Stimulated activated naive CD8-positive, alpha-beta T cell treated with anti-CD3 and anti-CD28 coated beads, Interleukin-15, Interleukin-2, amounts not matched to agents 100 ng/mL and 50 ng/mL, for 24 hours (primary cell): Measurements from ENCODE around the gene LRRC4B.
"Not testable (repeated sequence)": the region's sequence is repeated elsewhere in the genome, so short reads cannot be mapped to it uniquely, and the experiment has no call there.

Source experiments
- H3K27ac Mint-ChIP-seq: one replicate; pipeline ENCODE4 v1.8.0; 2021; ENCODE audit warnings: mild to moderate bottlenecking, mixed read lengths
- H3K27me3 Mint-ChIP-seq: one replicate; pipeline ENCODE4 v1.8.0; 2021; ENCODE audit warnings: mixed read lengths
- H3K36me3 Mint-ChIP-seq: one replicate; pipeline ENCODE4 v1.8.0; 2021; ENCODE audit warnings: low read depth, mixed read lengths
- H3K4me1 Mint-ChIP-seq: one replicate; pipeline ENCODE4 v1.8.0; 2021; ENCODE audit warnings: low read depth, mixed read lengths
- H3K4me3 Mint-ChIP-seq: one replicate; pipeline ENCODE4 v1.8.0; 2021; ENCODE audit warnings: mild to moderate bottlenecking, mixed read lengths
- H3K9me3 Mint-ChIP-seq: one replicate; pipeline ENCODE4 v1.8.0; 2021; ENCODE audit warnings: mixed read lengths

The LRRC4B gene

DNA sequence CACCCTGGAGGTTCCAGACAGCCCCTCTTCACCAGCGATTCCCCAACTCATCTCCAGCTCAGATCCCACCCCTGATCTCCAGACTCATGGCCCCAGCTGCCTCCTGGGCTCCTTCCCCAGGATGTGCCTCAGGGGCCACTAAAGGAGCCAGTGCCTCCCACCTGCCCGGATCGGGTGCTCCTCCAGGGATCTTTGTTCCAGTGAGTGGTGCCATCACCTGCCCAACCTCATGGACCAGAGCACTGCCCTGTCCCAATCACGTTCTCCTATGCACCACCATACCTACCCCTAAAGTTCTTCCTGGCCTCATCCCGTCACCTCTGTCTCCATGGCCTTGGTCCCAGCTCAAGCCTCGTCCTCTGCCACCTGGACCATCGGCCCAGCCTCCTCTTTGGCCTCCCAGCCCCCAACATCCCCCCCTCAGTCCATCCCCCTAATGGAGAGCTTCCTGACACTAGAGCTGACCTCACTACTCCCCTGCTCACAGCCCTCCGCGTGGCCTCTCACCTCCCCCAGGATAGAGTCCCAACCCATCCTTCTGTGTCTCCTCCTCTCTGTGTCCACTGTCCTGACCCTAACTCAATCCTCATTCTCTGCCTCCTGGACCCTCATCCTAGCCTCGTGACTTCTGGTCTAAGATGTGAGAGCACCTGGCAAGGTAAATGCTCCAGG lies 82.8 kb downstream of the LRRC4B start:
- Mint-ChIP-seq H3K27ac (peak overlapping the region; percentile 40), H3K4me3 (no peak overlapping the region), H3K9me3 (no peaks in the 10 kb centered on the region), H3K36me3 (peaks cover 27% of the 10 kb centered on the region), H3K27me3 (no peaks in the 10 kb centered on the region), H3K4me1 (peaks cover 2% of the 10 kb centered on the region)

DNA sequence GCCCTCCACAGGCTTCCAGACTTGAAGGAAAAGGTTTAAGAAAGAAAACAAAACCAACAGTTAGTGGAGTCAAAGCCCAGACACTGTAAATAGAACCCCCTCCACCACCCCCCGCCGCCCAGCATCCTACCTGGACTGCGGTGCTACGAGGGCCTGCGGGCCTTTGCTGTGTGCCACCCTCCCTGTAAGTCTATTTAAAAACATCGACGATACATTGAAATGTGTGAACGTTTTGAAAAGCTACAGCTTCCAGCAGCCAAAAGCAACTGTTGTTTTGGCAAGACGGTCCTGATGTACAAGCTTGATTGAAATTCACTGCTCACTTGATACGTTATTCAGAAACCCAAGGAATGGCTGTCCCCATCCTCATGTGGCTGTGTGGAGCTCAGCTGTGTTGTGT lies 85.3 kb downstream of the LRRC4B start:
- Mint-ChIP-seq H3K4me1 (peaks cover 11% of the 10 kb centered on the region), H3K36me3 (peaks cover 37% of the 10 kb centered on the region), H3K27ac (peak overlapping the region; percentile 76), H3K9me3 (no peaks in the 10 kb centered on the region), H3K4me3 (no peak overlapping the region), H3K27me3 (no peaks in the 10 kb centered on the region)

DNA sequence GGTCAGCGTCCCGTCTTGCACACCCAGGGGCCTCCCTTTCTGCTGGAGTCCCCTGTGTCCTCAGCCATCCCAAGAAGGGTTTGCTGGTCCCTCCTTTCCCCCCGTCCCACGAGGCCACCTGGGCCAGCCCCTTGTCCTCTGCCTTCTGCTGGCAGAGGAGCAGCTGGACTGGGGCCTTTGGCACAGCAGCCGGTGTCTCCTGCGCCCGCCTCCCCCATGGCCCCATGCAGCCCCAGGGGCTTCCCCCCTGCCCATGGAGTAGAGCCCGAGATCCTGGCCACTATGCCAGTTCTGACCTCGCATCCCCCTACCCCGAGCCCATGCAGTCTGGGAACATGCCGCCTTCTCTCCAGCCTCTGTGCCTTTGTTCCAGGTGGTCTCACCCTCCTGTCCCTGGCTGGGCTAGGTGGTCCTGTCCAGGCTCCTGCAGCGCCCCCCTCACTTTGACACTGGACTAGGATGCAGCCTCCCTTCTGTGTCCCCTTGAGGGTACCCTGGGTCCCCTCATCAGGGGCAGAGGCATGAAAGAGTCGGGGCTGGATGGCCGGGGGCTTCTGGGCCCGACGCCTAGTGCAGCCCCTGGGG lies 85.9 kb downstream of the LRRC4B start:
- Mint-ChIP-seq H3K9me3 (no peaks in the 10 kb centered on the region), H3K4me1 (peaks cover 16% of the 10 kb centered on the region), H3K27me3 (no peaks in the 10 kb centered on the region), H3K27ac (no peak overlapping the region), H3K36me3 (peaks cover 38% of the 10 kb centered on the region), H3K4me3 (no peak overlapping the region)

DNA sequence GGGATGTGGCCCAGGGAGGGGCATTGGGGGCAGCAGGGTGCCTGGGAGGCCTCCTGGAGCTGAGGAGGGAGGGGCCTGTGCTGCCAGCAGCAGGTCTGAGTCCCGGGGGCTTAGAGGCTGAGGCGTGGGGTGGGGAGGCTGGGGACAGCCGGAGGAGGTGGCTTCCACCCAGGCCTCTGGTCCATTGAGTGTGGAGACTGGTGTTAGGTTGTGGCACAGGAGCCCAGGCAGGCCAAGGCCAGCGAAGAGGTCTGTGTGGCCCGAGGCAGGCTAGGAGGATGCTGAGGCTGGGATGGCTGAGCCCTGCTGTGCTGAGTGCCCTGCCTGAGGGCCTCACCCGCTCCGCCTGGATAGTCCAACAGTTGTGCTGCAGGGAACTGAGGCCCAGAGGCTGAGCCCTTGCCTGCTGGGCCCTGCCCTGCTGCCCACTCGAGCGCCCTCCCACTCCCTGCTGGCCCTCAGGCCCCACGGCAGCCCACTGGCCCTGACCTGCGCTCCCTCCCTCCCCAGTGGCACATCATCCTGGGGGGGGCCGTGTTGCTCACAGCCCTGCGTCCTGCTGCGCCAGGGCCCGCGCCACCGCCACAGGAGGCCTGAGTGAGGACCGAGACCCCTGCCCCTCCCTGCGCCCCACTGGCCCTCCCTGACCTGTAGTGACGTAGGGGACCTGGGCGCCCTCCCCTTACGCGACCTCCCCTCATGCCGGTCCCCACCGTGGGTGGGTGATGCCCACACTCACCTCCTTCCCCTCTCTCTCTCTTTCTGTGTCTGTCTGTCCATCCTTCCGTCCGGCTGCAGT lies 86.7 kb downstream of the LRRC4B start:
- peaks cover 34% of the 10 kb centered on the region for H3K36me3 Mint-ChIP-seq
- H3K9me3 Mint-ChIP-seq, result no peaks in the 10 kb centered on the region
- no peak overlapping the region for H3K4me3 Mint-ChIP-seq
- peaks cover 19% of the 10 kb centered on the region for H3K4me1 Mint-ChIP-seq
- H3K27me3 Mint-ChIP-seq, result no peaks in the 10 kb centered on the region
- no peak overlapping the region for H3K27ac Mint-ChIP-seq

DNA sequence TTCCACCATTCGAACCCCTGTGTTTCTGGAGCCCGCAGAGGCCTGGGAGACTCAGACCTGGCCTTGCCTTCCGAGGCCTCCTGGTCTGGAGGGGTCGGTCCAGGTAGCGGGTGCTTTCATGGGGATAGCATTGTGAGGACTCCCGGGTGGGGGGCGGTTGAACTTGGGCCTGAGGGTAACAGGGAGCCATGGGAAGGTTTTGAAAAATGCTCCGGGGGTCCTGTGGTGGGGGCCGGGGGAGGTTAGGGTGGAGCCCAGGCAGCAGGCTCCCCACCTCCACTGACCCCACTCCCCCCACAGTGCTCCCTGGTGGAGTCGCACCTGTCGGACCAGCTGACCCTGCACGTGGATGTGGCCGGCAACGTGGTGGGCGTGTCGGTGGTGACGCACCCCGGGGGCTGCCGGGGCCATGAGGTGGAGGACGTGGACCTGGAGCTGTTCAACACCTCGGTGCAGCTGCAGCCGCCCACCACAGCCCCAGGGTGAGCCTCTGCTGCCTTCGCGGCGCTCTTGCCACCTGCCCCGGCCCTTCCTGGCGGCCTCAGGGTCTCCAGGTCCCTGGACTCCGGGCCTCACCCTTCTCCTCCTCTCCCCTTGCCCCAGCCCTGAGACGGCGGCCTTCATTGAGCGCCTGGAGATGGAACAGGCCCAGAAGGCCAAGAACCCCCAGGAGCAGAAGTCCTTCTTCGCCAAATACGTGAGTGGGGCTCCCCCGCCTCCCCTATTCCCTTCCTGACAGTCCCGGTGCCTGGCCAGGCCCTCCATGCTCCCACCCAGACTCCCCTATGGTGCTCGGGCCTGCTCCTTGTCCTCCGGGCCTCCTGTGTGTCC lies 87.7 kb downstream of the LRRC4B start:
- H3K4me3 Mint-ChIP-seq, result no peak overlapping the region

DNA sequence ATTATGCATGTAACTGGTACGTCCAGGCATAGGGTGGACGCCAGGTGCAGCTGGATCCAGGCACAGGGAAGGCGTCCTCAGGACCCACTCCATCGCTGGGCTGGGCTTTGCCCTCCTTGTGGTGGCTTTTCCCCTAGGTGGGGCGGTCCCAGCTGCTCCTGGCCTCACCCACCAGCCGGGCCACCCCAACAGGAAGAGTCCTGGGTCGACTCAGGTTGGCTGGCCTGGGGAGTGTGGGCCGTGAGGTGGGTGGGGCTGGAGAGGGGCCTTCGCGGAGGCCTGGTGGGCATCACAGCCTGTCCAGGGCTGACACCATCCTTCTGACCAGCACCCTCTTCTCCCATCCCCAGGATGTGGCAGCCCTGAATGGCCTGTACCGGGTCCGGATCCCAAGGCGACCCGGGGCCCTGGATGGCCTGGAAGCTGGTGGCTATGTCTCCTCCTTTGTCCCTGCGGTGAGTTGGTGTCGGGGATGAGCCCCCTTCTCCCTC lies 88.4 kb downstream of the LRRC4B start:
- Mint-ChIP-seq H3K4me1 (peaks cover 20% of the 10 kb centered on the region), H3K4me3 (no peak overlapping the region), H3K27me3 (no peaks in the 10 kb centered on the region), H3K27ac (no peak overlapping the region), H3K9me3 (no peaks in the 10 kb centered on the region), H3K36me3 (peaks cover 20% of the 10 kb centered on the region)

More for the DNA sequence above, 87.7 kb downstream of the LRRC4B start:
- Mint-ChIP-seq H3K4me1 (peaks cover 20% of the 10 kb centered on the region), H3K9me3 (no peaks in the 10 kb centered on the region), H3K36me3 (peaks cover 27% of the 10 kb centered on the region), H3K27ac (no peak overlapping the region), H3K27me3 (no peaks in the 10 kb centered on the region)

DNA sequence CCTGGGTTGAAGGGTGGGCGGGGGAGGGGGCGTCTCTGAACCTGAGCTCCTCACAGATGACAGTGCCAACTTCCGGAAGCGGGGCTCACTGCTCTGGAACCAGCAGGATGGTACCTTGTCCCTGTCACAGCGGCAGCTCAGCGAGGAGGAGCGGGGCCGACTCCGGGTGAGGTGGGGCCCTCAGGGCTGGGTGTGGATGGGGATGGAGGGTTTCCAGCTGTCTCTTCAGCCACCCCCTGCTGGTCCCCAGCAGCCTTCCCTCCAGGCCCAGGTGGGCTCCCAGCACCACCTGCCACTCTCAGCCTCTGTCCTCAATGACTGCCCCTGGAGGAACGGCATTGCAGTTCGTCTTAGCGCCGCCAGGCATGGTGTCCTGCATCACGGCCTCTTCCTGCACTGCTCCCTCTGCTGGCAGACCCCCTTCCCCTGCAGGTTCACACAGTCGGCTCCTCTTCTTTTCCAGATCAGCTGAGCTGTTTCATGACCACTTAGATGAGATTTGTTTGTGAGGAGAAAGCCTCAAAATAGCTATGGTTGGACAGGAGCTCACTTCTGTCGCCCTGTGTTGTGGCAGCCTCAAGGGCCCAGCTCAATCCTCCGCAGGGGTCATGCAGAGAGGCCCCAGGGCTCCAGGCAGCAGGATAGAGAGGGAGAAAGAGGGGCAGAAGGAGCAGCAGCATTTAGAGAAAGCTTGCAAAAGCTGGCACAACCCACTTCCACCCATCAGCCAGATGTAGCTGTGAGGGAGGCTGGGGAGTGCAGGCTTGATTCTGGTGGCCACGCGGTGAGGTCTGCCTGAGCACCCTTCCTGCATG lies 89.1 kb downstream of the LRRC4B start:
- H3K27me3 Mint-ChIP-seq, result no peaks in the 10 kb centered on the region
- H3K36me3 Mint-ChIP-seq, result peaks cover 17% of the 10 kb centered on the region
- peaks cover 20% of the 10 kb centered on the region for H3K4me1 Mint-ChIP-seq
- H3K4me3 Mint-ChIP-seq, result peak overlapping the region; percentile 17
- H3K27ac Mint-ChIP-seq, result no peak overlapping the region
- no peaks in the 10 kb centered on the region for H3K9me3 Mint-ChIP-seq

DNA sequence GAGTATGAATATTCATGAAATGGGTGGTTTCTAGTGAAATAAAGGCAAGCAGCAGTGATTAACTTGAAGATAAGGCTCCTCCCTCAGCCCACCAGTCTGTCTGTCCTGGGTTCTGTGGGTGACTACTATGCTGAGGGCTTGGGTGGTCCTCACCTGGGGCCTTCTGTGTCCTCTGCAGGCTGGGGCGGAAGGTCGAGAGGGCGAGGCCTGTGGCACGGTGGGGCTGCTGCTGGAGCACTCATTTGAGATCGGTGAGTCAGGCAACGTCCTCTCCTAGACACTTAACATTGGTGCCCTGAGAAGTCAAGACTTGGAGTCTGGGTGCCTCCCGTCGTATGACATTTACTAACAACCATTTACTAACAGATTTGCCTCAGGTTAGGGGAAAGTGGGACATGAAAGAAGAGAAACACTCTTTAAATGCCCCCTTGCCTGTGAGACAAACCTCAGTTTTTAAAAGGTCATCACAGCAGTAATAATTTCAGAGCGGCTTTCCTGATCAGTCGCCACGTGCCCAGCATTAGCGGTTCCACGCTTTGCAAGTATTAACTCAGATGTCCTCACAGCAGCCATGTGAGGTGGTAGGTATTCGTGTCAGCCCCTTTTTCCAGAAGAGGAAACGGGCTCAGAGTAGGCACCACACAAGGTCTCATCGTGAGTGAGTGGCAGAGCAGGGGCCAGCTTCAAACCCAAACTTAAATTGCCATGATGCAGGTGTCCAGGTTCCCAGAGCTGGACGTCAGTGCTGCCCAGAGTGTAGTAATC lies 90.3 kb downstream of the LRRC4B start:
- H3K4me3 Mint-ChIP-seq, result peak overlapping the region; percentile 89
- peaks cover 12% of the 10 kb centered on the region for H3K36me3 Mint-ChIP-seq
- no peaks in the 10 kb centered on the region for H3K27me3 Mint-ChIP-seq
- peaks cover 20% of the 10 kb centered on the region for H3K4me1 Mint-ChIP-seq
- peak overlapping the region; percentile 10 for H3K27ac Mint-ChIP-seq
- no peaks in the 10 kb centered on the region for H3K9me3 Mint-ChIP-seq

DNA sequence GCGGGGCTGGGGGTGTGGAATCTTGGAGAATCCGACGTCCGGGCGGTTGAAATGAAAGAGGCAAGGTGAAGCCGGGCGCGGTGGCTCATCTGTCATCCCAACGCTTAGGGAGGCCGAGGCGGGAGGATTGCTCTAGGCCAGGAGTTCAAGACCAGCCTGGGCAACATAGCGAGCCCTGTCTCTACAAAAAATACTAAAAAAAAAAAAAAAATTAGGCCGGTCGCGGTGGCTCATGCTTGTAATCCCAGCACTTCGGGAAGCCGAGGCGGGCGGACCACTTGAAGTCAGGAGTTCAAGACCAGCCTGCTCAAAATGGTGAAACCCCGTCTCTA lies 91.4 kb downstream of the LRRC4B start:
- Mint-ChIP-seq H3K9me3 (no peaks in the 10 kb centered on the region), H3K36me3 (peaks cover 11% of the 10 kb centered on the region), H3K27ac (peak overlapping the region; percentile 78), H3K27me3 (no peaks in the 10 kb centered on the region), H3K4me3 (peak overlapping the region; percentile 89), H3K4me1 (peaks cover 20% of the 10 kb centered on the region)

DNA sequence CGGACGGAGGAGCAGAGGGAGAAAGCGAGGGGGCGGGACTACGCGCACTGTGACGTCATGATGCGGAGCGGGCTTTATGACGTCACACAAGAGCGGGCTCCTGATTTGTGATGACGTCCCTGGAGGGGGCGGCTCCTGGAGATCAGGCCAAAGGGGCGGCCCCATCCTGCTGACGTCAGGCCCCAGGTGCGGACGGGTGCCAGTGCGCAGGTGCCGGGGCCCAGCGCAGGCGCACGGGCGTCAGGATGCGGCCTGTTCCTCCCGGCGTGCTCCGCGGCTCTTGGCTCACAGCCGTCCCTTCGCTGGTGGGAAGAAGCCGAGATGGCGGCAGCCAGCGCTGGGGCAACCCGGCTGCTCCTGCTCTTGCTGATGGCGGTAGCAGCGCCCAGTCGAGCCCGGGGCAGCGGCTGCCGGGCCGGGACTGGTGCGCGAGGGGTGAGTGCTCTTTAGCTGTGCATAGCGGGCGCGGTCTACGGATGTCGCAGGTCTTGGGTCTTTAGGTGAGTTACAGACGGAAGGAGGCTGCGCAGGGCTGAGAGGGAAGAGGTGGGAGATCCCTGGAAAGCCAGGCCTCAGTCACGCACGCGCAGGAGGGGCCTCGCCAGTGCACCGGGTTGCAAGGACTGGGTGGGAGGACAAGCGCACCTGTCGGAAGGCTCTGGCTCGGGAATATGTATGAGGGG lies 91.9 kb downstream of the LRRC4B start, which contains the start of the genes EMC10 and GARIN5A:
Gene EMC10 (plus strand): TSS at position 284 of the 683 bp plus-strand sequence. CDS start 38 bp downstream, at position 322.
Gene GARIN5A (minus strand): TSS at position 625 of the 683 bp plus-strand sequence. CDS start 460 bp downstream, at position 165.
- Mint-ChIP-seq H3K4me3 (peak within 1 kb of the TSS; percentile 89), H3K4me1 (peaks cover 20% of the 10 kb centered on the region), H3K9me3 (no peaks in the 10 kb centered on the region), H3K27me3 (no peaks in the 10 kb centered on the region), H3K36me3 (peaks cover 11% of the 10 kb centered on the region), H3K27ac (peak within 1 kb of the TSS; percentile 78)

DNA sequence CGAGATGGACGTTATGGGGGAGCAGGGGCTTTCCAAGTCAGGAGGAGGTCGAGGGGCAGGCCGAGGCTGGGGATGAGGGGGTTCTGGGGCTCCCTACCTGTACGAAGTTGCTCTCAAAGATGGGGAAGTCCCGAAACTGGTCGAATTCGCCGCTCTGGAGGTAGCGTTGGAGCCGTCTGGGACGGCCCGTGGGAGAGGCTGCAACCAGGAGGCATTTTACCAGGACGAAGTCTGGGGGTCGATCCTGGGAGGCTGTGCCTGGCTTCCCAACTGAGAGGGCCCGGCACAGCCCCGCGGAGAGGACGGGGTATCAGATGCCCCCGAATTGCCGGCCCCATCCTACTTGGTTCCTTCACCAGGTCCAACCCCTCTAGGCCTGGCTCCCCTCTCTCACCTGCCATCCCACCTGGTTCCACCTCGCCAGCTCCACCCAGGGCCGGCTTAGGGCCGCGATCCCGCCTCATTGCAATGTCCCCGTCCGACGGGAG lies 92.5 kb downstream of the LRRC4B start:
- H3K9me3 Mint-ChIP-seq, result no peaks in the 10 kb centered on the region
- H3K4me3 Mint-ChIP-seq, result peak overlapping the region; percentile 71
- no peaks in the 10 kb centered on the region for H3K27me3 Mint-ChIP-seq
- H3K36me3 Mint-ChIP-seq, result peaks cover 11% of the 10 kb centered on the region
- H3K27ac Mint-ChIP-seq, result peak overlapping the region; percentile 58
- peaks cover 20% of the 10 kb centered on the region for H3K4me1 Mint-ChIP-seq

DNA sequence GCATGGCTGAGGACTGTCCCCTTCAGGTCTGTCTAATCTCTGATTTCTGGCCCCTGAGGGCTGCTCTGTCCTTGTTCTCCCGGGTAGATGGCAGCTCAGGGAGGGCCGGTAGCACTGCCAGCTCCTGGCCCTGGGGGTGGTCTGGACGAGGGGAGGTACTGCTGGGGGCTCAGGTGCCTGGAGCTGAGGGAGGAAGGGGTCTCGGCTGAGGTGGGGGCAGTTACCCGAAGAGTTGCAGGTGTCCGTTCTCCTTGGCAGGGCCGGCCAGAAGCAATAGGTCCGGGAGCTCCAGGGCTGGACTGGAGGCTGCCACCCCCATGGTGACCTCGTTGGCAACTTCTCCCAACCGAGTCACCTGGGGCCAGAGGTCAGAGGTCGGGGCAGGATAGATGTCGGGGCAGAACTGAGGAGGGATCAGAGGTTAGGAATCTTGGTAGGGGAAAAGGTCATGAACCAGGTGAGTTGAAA lies 93.1 kb downstream of the LRRC4B start:
- Mint-ChIP-seq H3K27me3 (no peaks in the 10 kb centered on the region), H3K36me3 (peaks cover 11% of the 10 kb centered on the region), H3K27ac (no peak overlapping the region), H3K9me3 (no peaks in the 10 kb centered on the region), H3K4me3 (peak overlapping the region; percentile 11), H3K4me1 (peaks cover 20% of the 10 kb centered on the region)

DNA sequence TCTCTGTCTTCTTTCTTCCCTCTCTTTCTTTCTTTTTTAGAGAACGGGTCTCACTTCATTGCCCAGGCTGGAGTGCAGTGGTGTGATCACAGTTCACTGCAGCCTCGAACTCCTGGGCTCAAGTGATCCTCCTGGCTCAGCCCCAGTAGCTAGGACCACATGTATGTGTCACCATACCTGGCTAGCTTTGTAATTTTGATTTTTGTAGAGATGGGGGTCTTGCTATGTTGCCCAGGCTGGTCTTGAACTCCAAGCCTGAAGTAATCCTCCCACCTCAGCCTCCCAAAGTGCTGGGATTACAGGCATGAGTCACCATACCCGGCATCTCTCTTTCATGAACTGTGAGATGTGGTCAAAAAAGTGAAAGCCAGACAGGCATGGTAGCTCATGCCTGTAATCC lies 94.9 kb downstream of the LRRC4B start:
- not testable (repeated sequence) for H3K27ac Mint-ChIP-seq, H3K27me3 Mint-ChIP-seq, H3K4me3 Mint-ChIP-seq, H3K9me3 Mint-ChIP-seq, H3K36me3 Mint-ChIP-seq
- H3K4me1 Mint-ChIP-seq, result peaks cover 15% of the 10 kb centered on the region
